Measurements from ENCODE around the gene UTS2R.

GRCh38 chr17:82355770-82356427 lies 15.7 kb upstream of the UTS2R start:
- no peak for TF ChIP-seq CTCF (IDR thresholded peaks at IDR 0.05)
- TF ChIP-seq RAD21 (IDR thresholded peaks at IDR 0.05; ENCODE audit: low read length): no peak
- no peak for TF ChIP-seq TAF1 (IDR thresholded peaks at IDR 0.05; ENCODE audit: borderline replicate concordance, low read depth, low read length)
- TF ChIP-seq, protein P1, sequence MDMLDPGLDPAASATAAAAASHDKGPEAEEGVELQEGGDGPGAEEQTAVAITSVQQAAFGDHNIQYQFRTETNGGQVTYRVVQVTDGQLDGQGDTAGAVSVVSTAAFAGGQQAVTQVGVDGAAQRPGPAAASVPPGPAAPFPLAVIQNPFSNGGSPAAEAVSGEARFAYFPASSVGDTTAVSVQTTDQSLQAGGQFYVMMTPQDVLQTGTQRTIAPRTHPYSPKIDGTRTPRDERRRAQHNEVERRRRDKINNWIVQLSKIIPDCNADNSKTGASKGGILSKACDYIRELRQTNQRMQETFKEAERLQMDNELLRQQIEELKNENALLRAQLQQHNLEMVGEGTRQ (IDR thresholded peaks at IDR 0.05; ENCODE audit: borderline replicate concordance, low read depth, low read length): no peak
- no peak for TF ChIP-seq EP300 (IDR thresholded peaks at IDR 0.05; ENCODE audit: borderline replicate concordance in 1 of 2, low read depth in 1 of 2, low read length in 1 of 2)
